CD14-positive monocyte (primary cell): ENCODE results near the gene RAE1. TPM values are rescaled to one million over a fixed set of nuclear protein-coding genes. Genes with fewer than 3 reads are reported as not detected.

Experiments used
- DNase-seq, 3 donors: peaks; one replicate each; pipeline ENCODE4 v3.0.0-alpha.2; 2011 to 2022
- H2AFZ ChIP-seq: 2 replicates; pipeline ENCODE4 v1.6.0; 2012; ENCODE audit warnings: mild to moderate bottlenecking, low read depth, low read length, inconsistent platforms; ENCODE audit not compliant: insufficient read depth, poor library complexity, severe bottlenecking
- H3K27ac ChIP-seq, 2 donors: 1 replicate in 1 of 2; 2 replicates in 1 of 2; pipeline ENCODE4 v1.5.1; 2012 to 2013; ENCODE audit warnings: low read length in 2 of 2, control low read depth in 1 of 2, inconsistent platforms in 1 of 2, low read depth in 1 of 2, mild to moderate bottlenecking in 1 of 2
- H3K27me3 ChIP-seq, 2 donors: one replicate each; pipeline versions ENCODE4 v1.6.0 to v1.6.1; 2011 to 2013; ENCODE audit warnings: low read length in 2 of 2; ENCODE audit not compliant: control insufficient read depth in 2 of 2, insufficient read depth in 2 of 2
- H3K36me3 ChIP-seq, 2 donors: replicated peaks in 1 of 2; 1 replicate in 1 of 2; 2 replicates in 1 of 2; pipeline versions ENCODE4 v1.5.1 to v1.6.1; 2012 to 2013; ENCODE audit warnings: low read length in 2 of 2, control low read depth in 1 of 2, inconsistent platforms in 1 of 2, mild to moderate bottlenecking in 1 of 2; ENCODE audit not compliant: insufficient read depth in 2 of 2, control insufficient read depth in 1 of 2
- H3K4me1 ChIP-seq, 2 donors: 1 replicate in 1 of 2; 2 replicates in 1 of 2; pipeline versions ENCODE4 v1.5.1 to v1.6.1; 2012 to 2013; ENCODE audit warnings: low read length in 2 of 2, control low read depth in 1 of 2, inconsistent platforms in 1 of 2, mild to moderate bottlenecking in 1 of 2, moderate library complexity in 1 of 2; ENCODE audit not compliant: insufficient read depth in 2 of 2, control insufficient read depth in 1 of 2
- H3K4me2 ChIP-seq: replicated peaks from 2 replicates; pipeline ENCODE3; 2012; ENCODE audit warnings: low read length, moderate library complexity, mild to moderate bottlenecking; ENCODE audit not compliant: poor library complexity, severe bottlenecking; ENCODE audit errors: extremely low read depth
- H3K4me3 ChIP-seq, 3 experiments: fragments of 200-600 bp in 1 of 3; sonication (generic) in 1 of 3; replicated peaks in 1 of 3; 1 replicate in 2 of 3; 2 replicates in 1 of 3; pipeline ENCODE4 v1.5.1; 2011 to 2013; ENCODE audit warnings: low read length in 3 of 3, mild to moderate bottlenecking in 3 of 3, control low read depth in 2 of 3, low read depth in 2 of 3, inconsistent platforms in 1 of 3, moderate library complexity in 1 of 3
- H3K79me2 ChIP-seq: 2 replicates; pipeline ENCODE4 v1.6.0; 2012; ENCODE audit warnings: mild to moderate bottlenecking, control low read depth, inconsistent platforms, low read length, moderate library complexity; ENCODE audit not compliant: insufficient read depth
- H3K9ac ChIP-seq: 2 replicates; pipeline ENCODE4 v1.6.0; 2017; ENCODE audit warnings: low read length, mild to moderate bottlenecking; ENCODE audit not compliant: insufficient read depth, poor library complexity, severe bottlenecking
- H3K9me3 ChIP-seq, 2 donors: replicated peaks in 1 of 2; 1 replicate in 1 of 2; 2 replicates in 1 of 2; pipeline versions ENCODE4 v1.5.1 to v1.6.1; 2012 to 2013; ENCODE audit warnings: low read length in 2 of 2, control low read depth in 1 of 2; ENCODE audit not compliant: control insufficient read depth in 1 of 2, insufficient read depth in 1 of 2
- H4K20me1 ChIP-seq: 2 replicates; pipeline ENCODE4 v1.6.0; 2012; ENCODE audit warnings: mild to moderate bottlenecking, low read length, control low read depth, moderate library complexity; ENCODE audit not compliant: insufficient read depth
- H3K27ac Mint-ChIP-seq, 7 donors: one replicate each; pipeline ENCODE4 v1.8.0; 2020; ENCODE audit warnings: mild to moderate bottlenecking in 7 of 7, mixed read lengths in 7 of 7, moderate library complexity in 6 of 7, inconsistent platforms in 2 of 7
- H3K27me3 Mint-ChIP-seq, 3 donors: one replicate each; pipeline ENCODE4 v1.8.0; 2021 to 2022; ENCODE audit warnings: low read depth in 3 of 3, mild to moderate bottlenecking in 3 of 3, mixed read lengths in 3 of 3, moderate library complexity in 3 of 3, inconsistent platforms in 1 of 3
- H3K36me3 Mint-ChIP-seq, 2 donors: one replicate each; pipeline ENCODE4 v1.8.0; 2020; ENCODE audit warnings: mixed read lengths in 2 of 2, inconsistent platforms in 1 of 2, mild to moderate bottlenecking in 1 of 2
- H3K4me1 Mint-ChIP-seq: one replicate; pipeline ENCODE4 v1.8.0; 2020; ENCODE audit warnings: mild to moderate bottlenecking, mixed read lengths
- H3K4me3 Mint-ChIP-seq, 2 donors: one replicate each; pipeline ENCODE4 v1.8.0; 2020; ENCODE audit warnings: mild to moderate bottlenecking in 2 of 2, mixed read lengths in 2 of 2, moderate library complexity in 1 of 2
- H3K9me3 Mint-ChIP-seq, 7 donors: one replicate each; pipeline ENCODE4 v1.8.0; 2020 to 2022; ENCODE audit warnings: mixed read lengths in 7 of 7, mild to moderate bottlenecking in 6 of 7, moderate library complexity in 6 of 7, inconsistent platforms in 2 of 7
- WGBS: methylation state at CpG from one replicate; pipeline ENCODE4 v1.1.5; 2013; ENCODE audit warnings: missing lambda C conversion rate; ENCODE audit not compliant: insufficient coverage; 5-methylcytosine and 5-hydroxymethylcytosine counted together
- intact Hi-C, 2 donors: fragments of 100-400 bp; cut with micrococcal nuclease; formaldehyde crosslinking; loops; one replicate each; pipeline versions ENCODE4 v1.15.0 to v1.15.1; 2023
- polyA plus RNA-seq, 3 donors: library from polyadenylated mRNA; depleted of rRNA in 1 of 3; unstranded in 2 of 3; stranded (reverse) in 1 of 3; fragments of 300-500 nt in 2 of 3; fragments of >200 nt in 1 of 3; fragmentation: Illumina TruSeq in 2 of 3; gene quantifications; 1 replicate in 2 of 3; 2 replicates in 1 of 3; pipeline ENCODE4 v1.2.3, GENCODE V29; 2012 to 2021
- TF ChIP-seq, protein P1 (sequence below): fragments of 200-600 bp; IDR thresholded peaks from one replicate; pipeline ENCODE4 v1.8.0; 2022; ENCODE audit warnings: antibody characterized with exemption, mild to moderate bottlenecking

Gene RAE1
- polyA plus RNA-seq, 3 donors, result 15.8 to 27.5 (median 21.7) TPM

DNA sequence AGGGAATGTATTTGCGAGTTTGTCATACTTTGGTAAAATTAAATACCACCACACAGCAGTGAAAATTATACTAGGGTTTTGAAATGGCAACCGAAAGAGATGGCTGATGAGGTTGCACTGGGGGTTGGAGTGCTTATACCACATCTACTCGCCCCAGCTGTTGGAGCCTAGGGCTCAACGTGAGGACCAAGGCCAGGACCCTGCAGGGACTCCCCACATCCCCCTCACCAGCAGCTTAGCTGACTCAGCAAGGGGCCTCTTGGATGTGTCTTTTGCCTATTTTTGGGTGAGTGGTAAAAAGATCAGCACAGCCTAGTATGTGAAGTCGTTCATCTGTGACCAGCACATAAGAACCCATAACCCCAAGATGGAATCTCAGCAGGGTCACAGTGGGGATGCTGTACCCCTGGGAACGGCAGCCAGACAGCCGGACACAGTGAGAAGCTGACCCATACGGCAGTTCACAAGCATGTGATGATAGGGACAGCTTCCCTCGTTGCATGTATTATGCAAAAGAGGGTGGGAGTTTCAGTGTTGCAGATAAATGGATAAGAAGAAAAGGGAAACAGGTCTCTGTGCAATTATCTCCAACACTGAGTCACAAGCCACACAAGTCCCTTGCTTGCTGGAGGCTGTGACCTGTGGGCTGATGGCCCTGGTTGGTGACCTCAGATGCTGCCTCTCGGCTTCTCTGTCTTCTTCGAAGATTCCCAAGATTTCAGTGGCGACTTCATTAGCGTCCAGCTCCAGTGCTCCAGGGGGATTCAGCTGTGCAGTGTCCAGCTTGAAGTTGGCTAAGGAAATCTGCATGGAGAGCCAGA lies 42.4 kb upstream of the RAE1 start:
- H3K27me3 ChIP-seq, result no peaks in the 10 kb centered on the region
- DNase-seq, result no peak
- Mint-ChIP-seq H3K27me3 (peaks cover 0 to 5% (median 2%) of the 10 kb centered on the region in 3 donors), H3K36me3 (no peaks in the 10 kb centered on the region), H3K4me1 (no peaks in the 10 kb centered on the region), H3K4me3 (no peak overlapping the region), H3K9me3 (peaks cover 0 to 6% (median 1%) of the 10 kb centered on the region in 7 donors), H3K27ac (no peak overlapping the region)
- no peak overlapping the region for H3K4me2 ChIP-seq
- no peaks in the 10 kb centered on the region for H3K36me3 ChIP-seq
- no peaks in the 10 kb centered on the region for H3K9me3 ChIP-seq
- H3K27ac ChIP-seq, result no peak overlapping the region
- no peak overlapping the region for H2AFZ ChIP-seq
- TF ChIP-seq, protein P1, sequence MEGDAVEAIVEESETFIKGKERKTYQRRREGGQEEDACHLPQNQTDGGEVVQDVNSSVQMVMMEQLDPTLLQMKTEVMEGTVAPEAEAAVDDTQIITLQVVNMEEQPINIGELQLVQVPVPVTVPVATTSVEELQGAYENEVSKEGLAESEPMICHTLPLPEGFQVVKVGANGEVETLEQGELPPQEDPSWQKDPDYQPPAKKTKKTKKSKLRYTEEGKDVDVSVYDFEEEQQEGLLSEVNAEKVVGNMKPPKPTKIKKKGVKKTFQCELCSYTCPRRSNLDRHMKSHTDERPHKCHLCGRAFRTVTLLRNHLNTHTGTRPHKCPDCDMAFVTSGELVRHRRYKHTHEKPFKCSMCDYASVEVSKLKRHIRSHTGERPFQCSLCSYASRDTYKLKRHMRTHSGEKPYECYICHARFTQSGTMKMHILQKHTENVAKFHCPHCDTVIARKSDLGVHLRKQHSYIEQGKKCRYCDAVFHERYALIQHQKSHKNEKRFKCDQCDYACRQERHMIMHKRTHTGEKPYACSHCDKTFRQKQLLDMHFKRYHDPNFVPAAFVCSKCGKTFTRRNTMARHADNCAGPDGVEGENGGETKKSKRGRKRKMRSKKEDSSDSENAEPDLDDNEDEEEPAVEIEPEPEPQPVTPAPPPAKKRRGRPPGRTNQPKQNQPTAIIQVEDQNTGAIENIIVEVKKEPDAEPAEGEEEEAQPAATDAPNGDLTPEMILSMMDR, result no peak
- WGBS, result 90% methylated on average over 6 of the region's 13 CpGs
- no peak overlapping the region for H3K9ac ChIP-seq
- intact Hi-C loops, result no loop called here
- no peaks in the 10 kb centered on the region for H4K20me1 ChIP-seq
- no peaks in the 10 kb centered on the region for H3K4me1 ChIP-seq
- no peaks in the 10 kb centered on the region for H3K79me2 ChIP-seq
- no peak overlapping the region for H3K4me3 ChIP-seq

DNA sequence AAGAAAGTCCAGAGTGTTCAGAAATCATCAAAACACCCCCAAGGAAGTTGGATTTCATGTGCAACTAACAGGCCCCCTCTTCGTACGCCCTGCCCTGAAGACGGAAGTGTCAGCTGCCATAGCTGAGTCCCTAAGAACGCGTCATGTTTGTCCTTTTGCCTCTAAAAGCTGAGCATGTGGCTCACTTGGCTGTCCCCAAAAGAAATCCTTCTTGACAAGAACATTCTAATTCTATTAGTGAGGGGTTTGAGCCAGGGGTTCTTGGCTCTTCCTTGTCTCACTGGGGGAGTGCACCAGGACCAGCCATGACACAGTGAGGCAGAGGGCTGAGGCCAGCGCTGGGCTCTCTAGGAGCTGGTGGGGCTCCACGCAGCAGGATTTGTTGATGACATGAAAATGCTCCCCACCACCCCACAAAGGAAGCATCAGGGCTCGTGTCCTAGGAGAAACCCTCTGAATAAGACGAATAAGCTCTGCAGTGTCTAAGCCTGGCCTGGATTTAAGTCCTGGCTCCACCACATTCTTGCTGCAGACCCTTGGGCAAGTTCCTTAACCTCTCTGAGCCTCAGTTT lies 41.4 kb upstream of the RAE1 start:
- peaks cover 0 to 8% (median 2%) of the 10 kb centered on the region in 3 donors for H3K27me3 Mint-ChIP-seq
- H3K36me3 Mint-ChIP-seq, result no peaks in the 10 kb centered on the region
- no peak for DNase-seq
- intact Hi-C loops, result no loop called here
- TF ChIP-seq, protein P1, result no peak
- Histone ChIP-seq H3K9me3 (no peaks in the 10 kb centered on the region), H3K4me3 (no peak overlapping the region), H3K9ac (no peak overlapping the region), H4K20me1 (no peaks in the 10 kb centered on the region), H3K27ac (no peak overlapping the region), H3K4me1 (no peaks in the 10 kb centered on the region), H3K4me2 (no peak overlapping the region), H3K27me3 (no peaks in the 10 kb centered on the region), H3K79me2 (no peaks in the 10 kb centered on the region), H3K36me3 (no peaks in the 10 kb centered on the region), H2AFZ (no peak overlapping the region)
- WGBS, result 68% methylated on average over 3 of the region's 9 CpGs
- H3K4me3 Mint-ChIP-seq, result no peak overlapping the region
- H3K27ac Mint-ChIP-seq, result no peak overlapping the region
- H3K9me3 Mint-ChIP-seq, result peaks cover 0 to 4% (median 0%) of the 10 kb centered on the region in 7 donors
- H3K4me1 Mint-ChIP-seq, result no peaks in the 10 kb centered on the region
